Cardiac septum (tissue), 1 donor: ENCODE data around the gene HDLBP. TPM values are rescaled to one million over a fixed set of nuclear protein-coding genes. Genes with fewer than 3 reads are reported as not detected.
"Not testable (repeated sequence)": the region's sequence is repeated elsewhere in the genome, so short reads cannot be mapped to it uniquely, and the experiment has no call there.

Experiments used
- DNase-seq: peaks from one replicate; pipeline ENCODE4 v3.0.0-alpha.2; 2020; ENCODE audit warnings: low spot score
- intact Hi-C: fragments of 100-400 bp; cut with DNase I; formaldehyde crosslinking; loops from one replicate; pipeline ENCODE4 v1.14.0; 2022
- total RNA-seq: library from RNA; stranded (reverse); fragmentation: NEBNext Ultra II Directional; extraction: Animal tissue kit (Norgen Biotek cat#: 25700); gene quantifications from one replicate; pipeline ENCODE4 v1.2.1, GENCODE V29; 2021
- donor health status: DM: no; HTN: no; CAD: no.

HDLBP gene
- total RNA-seq, 1 donor from 2014 or later = 356 TPM

DNA sequence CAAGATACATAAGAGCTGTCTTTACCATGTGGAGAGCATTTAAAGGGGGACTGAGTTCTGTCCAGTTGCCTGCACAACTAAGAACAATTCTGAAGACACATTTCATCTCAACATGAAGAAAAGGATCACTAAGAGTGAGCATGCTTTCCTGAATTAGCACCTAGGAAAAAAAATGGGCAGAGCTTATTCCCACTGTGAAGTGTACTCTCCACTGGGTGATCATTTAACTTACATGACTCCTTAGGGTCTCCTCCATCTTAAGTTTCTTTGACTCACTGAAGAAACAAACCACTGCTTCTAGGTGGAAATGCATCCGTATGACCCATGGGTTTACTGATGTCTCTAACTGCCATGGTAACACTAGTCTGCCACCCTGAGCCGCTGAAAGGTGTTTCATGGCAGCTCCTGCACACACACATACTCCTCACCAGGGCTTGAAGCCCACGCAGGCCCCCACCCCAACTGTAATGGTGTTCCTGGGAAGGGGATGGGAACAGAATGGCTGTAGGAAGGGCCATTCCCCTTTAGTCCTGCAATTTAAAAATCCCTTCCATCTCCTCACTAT, 27.1 kb downstream of the HDLBP start:
- intact Hi-C loops = no loop called here
- DNase-seq = no peak

DNA sequence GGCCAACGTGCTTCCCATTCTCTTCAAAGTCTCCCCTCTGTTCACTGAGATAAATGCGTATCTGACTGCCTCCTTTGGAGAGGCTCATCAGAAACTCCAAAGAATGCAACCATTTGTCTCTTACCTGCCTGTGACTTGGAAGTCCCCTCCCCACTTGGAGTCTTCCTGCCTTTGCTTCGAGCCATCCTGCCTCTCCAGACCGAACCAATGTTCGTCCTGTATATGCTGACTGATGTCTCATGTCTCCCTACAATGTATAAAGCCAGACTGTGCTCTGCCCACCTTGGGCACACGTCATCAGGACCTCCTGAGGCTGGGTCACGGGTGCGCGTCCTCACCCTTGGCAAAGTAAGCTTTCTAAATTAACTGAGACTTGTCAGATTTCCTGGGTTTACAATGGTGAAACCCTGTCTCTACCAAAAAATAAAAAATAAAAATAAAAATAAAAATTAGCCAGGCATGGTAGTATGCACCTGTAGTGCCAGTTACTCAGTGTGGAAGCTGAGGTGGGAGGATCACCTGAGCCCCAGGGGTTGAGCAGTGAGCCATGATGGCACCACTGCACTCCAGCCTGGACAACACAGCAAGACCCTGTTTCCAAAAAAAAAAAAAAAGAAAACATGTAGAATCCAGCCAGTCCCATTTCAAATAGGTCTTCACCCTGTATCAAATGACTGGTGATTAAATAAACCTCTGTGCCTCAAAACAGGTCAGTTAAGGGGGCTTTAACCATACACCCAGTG, 29.0 kb downstream of the HDLBP start:
- no peak for DNase-seq
- intact Hi-C loops = loop anchor here (2.0 kb wide), 1 partner anchor 16 kb away; no protein-coding TSS in a partner anchor

DNA sequence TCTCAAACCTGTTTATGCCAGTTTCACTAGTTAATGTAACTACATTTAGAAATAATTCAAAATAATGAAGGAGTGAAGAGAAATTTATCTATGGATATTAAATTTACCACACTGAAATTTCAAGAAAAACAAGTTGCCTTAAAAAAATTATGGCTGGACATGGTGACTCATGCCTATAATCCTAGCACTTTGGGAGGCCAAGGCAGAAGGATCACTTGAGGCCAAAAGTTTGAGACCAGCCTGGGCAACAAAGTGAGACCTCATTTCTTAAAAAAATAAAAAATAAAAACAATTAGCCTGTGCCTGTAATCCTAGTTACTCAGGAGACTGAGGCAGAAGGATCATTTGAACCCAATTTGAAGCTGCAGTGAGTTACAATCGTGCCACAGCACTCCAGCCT, 29.9 kb downstream of the HDLBP start:
- intact Hi-C loops = no loop called here
- no peak for DNase-seq

DNA sequence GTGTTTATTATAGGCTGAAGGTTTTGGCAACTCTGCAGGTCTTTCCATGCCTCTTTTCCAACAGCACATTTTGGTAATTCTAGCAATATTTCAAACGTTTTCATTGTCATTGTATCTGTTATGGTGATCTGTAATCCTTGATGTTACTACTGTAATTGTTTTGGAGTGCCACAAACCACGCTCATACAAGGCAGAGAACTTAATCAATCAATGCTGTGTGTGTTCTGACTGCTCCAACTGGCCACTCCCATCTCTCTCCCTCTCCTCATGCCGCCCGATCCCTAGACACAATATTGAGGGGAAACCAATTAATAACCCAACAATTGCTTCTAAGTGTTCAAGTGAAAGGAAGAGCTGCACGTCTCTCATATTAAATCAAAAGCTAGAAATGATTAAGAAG, 32.9 kb downstream of the HDLBP start:
- intact Hi-C loops = no loop called here
- DNase-seq = no peak

DNA sequence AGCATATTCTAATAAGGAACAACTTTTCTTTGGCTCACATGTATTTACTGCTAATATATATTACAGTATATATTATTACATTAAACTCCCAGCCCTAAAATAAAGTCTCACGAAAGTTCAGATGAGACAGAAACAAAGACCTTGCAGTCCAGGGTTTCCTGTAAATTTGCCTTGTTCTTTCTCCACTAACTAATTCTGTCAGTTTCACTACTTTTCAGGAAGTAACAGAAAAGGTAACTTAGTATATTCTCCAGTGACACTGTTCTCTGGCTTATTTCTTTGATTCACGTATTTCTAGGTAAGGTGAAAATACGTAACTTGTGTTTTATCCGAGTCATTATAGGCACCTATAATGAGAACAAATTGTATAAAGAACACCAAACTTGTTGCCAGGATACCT, 35.2 kb downstream of the HDLBP start:
- intact Hi-C loops = no loop called here
- no peak for DNase-seq

DNA sequence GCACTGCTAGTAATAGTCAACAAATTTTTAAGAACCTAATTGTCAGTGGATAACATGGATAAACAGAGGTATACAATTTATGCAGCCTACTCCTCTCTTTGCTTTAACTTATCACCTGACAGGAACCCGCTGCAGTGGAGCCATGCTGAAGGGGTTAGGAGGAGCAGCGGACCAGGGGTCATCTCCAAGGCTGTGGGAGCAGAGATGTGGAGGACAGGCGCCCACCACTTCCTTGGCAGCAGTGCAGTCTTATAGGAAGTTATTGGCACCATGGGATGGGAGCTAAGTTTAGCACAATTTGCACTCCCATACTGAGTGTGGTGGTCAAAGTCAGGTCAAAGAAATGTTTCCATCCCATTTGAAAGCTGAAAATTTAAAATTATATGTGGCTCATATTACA, 35.6 kb downstream of the HDLBP start:
- DNase-seq = no peak
- intact Hi-C loops = no loop called here

DNA sequence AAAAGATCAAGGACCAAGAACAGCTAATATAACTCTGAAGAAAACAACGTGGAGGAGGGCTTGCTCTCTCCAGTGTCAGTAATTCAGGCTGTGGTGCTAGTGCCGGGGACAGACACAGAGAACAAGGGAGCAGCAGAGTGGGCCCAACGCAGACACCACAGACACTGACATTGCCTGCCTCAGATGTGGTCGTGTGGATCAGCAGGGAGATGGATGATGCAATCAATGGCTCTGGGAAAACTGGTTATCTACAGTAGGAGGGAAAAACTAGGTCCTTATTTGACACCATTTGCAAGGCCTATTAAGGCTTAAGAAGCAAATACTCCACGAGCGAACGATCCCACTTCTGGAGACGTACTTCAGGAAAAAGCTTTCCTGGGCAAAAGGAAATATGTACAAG, 36.1 kb downstream of the HDLBP start:
- intact Hi-C loops = no loop called here
- no peak for DNase-seq

DNA sequence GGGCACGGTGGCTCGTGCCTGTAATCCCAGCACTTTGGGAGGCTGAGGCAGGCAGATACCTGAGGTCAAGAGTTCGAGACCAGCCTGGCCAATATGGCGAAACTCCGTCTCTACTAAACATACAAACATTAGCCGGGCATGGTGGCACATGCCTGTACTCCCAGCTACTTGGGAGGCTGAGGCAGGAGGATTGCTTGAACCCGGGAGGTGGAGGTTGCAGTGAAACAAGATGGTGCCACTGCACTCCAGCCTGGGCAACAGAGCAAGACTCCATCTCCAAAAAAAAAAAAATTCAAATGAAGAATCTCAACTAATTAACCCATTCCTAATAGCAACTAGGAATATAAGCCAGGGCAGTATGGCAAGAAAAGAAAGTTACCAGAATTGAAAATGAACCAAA, 37.2 kb downstream of the HDLBP start:
- DNase-seq, intact Hi-C loops: not testable (repeated sequence)

DNA sequence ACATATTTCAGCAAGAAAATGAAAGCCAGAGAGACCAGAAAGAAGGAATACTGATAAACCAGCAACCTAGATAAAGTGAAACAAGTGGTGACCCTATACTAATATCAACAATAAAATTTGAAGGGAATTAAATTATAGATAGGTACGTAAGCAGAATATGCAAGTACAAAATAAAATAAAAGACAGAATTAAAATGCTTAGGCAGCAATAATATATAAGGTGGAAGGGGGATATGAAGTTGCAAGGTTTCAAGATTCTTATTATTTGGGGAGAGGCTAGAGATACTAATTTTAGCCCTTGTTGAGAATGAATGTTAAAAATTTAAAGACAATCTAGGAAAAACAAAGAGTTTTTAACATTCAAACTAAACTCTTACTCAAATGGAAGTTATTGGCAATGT, 39.6 kb downstream of the HDLBP start:
- intact Hi-C loops = no loop called here
- DNase-seq = no peak

DNA sequence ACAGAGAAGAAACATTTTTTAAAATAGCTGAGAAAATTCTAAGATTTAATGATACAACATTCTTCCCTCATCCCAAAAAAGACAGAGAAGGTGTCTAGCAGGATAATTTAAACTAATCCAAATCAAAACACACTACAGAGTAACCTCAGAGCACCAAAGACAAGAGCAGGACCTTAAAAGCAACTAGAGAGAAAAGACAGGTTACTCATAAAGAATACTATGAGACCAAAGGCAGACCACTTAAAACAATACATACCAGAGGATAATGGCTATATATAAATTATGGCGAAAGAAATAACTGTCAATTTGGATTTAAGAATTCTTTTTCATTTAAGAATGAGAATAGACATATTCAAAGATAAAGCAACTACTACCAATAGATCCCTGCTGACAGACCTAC, 40.0 kb downstream of the HDLBP start:
- intact Hi-C loops = no loop called here
- no peak for DNase-seq

DNA sequence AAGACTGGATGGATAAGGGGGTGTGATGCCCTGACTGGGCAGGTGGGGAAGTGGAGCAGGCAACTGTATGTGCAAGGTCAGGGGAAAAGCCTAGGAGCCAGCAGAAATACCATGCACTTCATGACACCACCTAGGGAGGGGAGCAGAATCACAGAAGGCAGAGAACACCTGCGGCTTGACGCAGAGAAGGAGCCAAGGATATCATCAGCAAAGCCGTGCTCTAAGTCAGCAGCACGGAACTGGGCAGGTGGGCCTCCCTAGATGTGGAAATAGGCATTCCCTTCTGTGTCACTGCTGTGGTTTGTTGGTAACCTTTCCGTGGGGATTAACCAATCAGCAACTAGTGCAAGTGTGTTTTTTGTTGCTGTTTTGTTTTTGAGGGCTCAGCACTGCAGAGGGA, 41.3 kb downstream of the HDLBP start:
- intact Hi-C loops = loop anchor here (5.0 kb wide), 1 partner anchor 122 kb away; the partner anchor contains the start of gene PPP1R7
- DNase-seq = no peak

DNA sequence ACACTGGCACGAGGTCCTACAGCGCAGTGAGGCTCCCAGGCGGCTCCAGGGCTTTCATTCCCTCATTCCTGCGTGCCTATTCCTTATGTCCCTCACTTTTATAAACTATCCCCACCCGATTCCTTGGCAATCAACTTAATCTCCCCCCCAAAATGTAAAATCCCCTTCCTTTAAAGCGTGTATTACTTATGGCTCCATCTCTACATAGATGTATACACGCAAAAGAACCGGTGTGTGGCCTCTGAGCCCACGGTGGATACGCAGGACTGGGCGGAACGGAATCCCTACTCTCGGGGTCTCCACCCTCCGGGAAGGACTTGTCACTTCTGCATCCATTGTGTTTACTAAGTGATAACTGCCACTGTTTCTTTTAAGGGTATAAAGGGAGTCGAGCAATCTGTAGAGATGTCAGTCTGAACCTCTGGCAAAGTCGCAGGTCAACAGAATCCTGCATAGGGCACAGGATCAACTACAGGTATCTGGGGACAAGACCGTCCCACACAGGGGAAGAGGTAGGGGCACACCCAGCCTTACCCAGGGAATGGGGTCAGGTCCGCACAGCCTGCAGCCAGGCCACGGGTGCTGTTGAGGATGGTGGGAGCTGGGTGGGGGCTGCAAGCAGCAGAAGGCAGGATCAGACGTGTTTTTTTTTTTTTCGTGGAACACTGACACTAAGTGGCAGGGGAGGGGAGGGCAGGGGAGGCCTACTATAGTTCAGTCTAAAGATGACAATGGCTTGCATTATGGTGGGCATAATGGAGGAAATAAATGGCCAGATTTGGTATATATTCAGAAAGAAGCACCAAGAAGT, 42.1 kb downstream of the HDLBP start:
- DNase-seq = no peak
- intact Hi-C loops = loop anchor here (2.0 to 5.0 kb wide), 2 partner anchors 41 to 121 kb away; partner anchors contain the start of genes HDLBP, PPP1R7 and SEPTIN2

DNA sequence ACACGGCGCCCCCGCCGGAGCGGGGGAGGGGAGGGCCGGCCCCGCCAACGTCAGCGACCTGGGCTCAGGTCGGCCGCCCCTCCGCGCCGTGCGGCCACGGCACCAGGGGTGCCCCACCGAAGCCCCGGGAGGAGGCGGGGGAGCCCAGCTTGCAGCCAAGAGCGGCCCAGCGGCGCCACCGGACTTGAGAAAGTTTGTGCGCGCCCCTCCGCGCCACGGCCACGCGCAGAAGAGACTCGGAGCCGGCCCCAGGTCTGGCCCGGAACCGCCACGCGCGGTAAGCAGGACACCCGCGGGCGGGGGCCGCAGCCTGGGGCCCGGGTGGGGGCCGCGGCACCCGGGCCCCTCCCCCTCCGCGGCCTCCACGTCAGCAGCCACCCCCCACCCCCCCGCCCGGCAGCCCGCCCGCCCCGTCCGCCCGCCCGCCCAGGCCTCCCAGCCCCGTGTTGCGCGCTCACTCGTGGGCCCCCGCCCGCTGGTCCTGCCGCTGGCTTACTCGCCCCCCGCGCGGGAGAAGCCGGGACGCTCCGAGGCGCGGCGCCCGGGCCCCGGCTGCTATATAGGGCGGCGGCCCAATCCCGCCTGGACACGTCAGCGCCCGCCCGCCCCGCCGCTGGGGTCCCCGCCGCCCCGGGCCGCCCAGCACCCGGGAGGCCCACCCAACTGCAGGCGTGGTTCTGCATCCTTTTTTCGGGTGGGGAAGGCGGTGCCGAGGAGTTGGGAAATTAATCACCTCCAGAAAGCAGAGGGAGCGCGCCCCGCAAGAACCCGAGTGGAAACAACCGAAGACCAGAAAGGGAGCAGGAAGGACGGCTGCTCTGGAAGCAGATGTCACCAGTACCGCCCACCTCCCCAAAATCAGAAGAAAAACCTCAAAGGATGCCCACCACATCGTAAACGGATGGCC, 42.9 kb downstream of the HDLBP start:
- intact Hi-C loops = loop anchor here (2.0 to 5.0 kb wide), 2 partner anchors 42 to 120 kb away; partner anchors contain the start of genes HDLBP, PPP1R7 and SEPTIN2
- DNase-seq = peak; percentile 84

DNA sequence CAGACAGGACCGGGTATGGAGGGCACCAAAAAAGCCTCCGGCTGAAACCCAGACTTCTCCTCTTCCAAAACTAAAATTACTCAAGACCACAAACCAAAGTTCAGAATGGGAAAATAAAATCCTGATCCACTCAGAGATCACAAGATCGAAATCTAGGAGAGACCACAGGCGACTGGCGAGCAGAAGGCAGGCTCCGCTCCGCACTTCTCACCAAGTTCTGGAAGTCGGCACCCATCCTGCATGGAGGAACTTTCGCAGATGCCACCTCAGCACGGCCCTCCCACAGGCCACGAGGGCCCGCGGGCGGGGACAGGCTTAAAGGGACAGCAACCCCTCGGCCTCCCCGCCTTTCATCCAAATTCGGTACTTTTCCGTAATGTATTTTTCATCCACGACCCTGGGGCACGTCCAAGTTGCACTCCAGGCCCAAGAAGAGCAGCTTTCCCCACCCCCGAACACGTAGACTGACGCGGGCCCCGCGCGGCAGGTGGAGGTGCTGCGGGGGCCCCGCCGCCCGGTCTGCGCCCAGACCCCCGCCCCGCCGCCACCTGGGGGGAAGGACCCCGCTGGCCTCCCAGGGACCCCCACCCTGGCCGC, 43.7 kb downstream of the HDLBP start:
- intact Hi-C loops = loop anchor here (2.0 to 5.0 kb wide), 2 partner anchors 43 to 120 kb away; partner anchors contain the start of genes HDLBP, PPP1R7 and SEPTIN2

DNA sequence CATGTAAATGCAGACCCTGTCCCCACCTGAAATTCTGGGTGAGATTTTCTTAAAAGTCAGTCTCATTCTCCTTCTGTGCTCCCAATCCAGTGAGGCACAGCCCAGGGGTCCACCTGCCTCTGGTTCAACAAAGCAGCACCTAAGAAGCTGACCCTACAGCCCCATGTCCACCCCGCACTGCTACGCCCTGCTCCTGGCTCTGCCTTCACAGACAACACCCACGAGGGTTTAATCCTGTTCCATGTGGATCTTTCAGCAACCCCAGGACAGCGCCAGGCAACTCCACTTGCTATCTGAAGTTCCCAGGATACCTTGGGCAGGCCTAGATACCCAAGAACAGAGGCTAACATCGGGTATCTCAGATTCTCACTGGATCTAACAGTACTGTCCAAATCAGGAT, 44.9 kb downstream of the HDLBP start:
- intact Hi-C loops = loop anchor here (5.0 kb wide), 1 partner anchor 118 kb away; the partner anchor contains the start of gene PPP1R7
- no peak for DNase-seq

More for the DNA sequence above, 43.7 kb downstream of the HDLBP start:
- peak; percentile 94 for DNase-seq

DNA sequence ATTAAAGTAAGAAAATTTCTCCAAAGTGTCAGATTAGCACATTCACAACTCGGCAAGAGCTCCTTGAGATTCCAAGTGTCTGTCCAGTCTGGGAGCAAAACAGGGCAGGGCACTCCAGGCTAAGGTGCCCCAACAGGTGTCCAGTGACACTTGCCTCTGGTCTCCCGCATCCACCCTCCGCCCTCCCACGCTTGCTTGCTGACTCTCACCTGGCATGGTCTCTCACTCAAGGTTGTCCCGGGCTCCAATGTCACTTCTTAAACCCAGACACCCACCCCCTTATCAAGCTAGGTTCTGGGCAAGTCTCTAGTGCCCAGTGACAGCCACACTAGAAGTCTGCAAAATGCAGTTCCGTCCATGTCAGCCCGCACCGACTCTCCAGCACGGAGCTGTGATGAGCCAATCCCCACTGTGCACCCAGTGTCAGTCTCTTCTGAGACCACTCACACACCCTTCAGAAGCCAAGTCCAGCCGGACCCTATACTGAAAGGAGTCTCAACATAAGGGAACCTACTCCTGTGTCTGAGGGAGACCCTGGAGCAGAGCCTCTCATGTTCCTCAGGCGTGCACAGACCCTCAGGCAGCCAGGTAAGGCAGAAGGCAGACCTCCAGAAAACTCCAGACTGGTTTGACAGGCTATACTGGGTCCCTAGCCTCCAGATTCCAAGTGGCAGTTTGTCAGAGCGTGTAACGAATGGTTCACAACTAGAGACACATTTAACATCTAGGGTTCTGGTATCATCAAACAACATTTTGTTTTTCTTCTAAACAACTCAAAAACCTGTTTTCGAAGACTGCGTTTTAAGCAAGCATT, 45.6 kb downstream of the HDLBP start:
- intact Hi-C loops = loop anchor here (5.0 kb wide), 1 partner anchor 118 kb away; the partner anchor contains the start of gene PPP1R7
- no peak for DNase-seq

DNA sequence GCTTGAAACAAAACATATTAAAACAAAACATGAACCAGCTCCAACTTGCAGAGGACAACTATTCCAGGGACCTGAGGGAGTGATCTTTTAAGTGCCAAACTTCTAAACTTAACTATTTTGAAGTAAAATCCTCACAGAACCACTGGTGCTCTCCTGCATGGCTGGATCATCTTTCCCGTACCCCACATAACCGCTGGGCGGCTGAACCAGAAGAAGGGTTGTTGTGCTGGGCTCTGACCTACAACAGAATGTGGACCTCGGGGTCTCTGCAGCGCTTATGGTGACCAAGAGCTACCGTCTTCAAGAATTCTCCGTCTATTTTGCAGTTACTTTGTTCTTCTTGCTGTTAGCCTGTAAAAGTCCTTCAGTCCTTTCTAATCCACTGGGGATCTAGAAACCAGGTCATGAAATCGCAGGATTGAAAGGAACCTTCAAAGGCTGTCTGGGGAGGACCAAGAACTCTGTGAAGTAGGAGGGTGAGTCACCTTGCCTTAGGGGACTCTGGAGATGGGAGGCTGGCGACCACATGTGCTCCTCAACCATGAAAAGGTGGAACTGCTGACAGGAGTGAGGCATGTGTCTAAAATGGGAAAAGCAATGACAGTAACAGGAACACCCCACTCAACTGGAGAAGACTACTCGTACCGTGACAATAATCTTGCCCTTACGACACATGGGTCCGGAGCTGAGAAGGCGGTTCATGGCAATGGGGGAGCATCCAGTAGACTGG, 46.6 kb downstream of the HDLBP start:
- DNase-seq = no peak
- intact Hi-C loops = no loop called here
